ENCODE measurements around the gene LYPD3. TPM values are rescaled to one million over a fixed set of nuclear protein-coding genes. Genes with fewer than 3 reads are reported as not detected.
A peak's percentile ranks its signal among the peaks of the same experiment; 100 is the strongest.
"Not testable (repeated sequence)": the region's sequence is repeated elsewhere in the genome, so short reads cannot be mapped to it uniquely, and the experiment has no call there.

LYPD3 gene
- under 1 TPM; 0.73 to 0.84 TPM for total RNA-seq

- H3K4me1 Mint-ChIP-seq = peaks cover 58% of the 10 kb centered on the region
- H3K27me3 Mint-ChIP-seq = no peaks in the 10 kb centered on the region
- H3K36me3 Mint-ChIP-seq (ENCODE audit: low read depth) = no peaks in the 10 kb centered on the region
- no peak for DNase-seq
- H3K27ac Mint-ChIP-seq = peak within 1 kb of the TSS; percentile 98
- peak within 1 kb of the TSS; percentile 90 for H3K4me3 Mint-ChIP-seq
- ChIA-PET POLR2A (no interaction called here), CTCF (interaction anchor here (0.9 to 1.2 kb wide), 2 partner anchors 15 to 39 kb away, joined by 3 read pairs; partner anchors contain the start of gene PHLDB3)
- no peaks in the 10 kb centered on the region for H3K9me3 Mint-ChIP-seq
Measured at GRCh38 chr19:43465468-43466120, at the start of gene LYPD3. Gene LYPD3, minus strand, starts transcription at chr19:43465608. Its CDS starts 37 bp downstream, at chr19:43465571.

- H3K9me3 Mint-ChIP-seq, H3K27ac Mint-ChIP-seq, DNase-seq, H3K4me1 Mint-ChIP-seq, POLR2A ChIA-PET, H3K27me3 Mint-ChIP-seq, H3K4me3 Mint-ChIP-seq, CTCF ChIA-PET: not testable (repeated sequence)
- H3K36me3 Mint-ChIP-seq (ENCODE audit: low read depth) = peaks cover 48% of the 10 kb centered on the region
Measured at GRCh38 chr19:43512399-43512798, 47.0 kb upstream of the LYPD3 start.

GRCh38 chr19:43511324-43511723, 45.9 kb upstream of the LYPD3 start:
- H3K9me3 Mint-ChIP-seq = no peaks in the 10 kb centered on the region
- POLR2A ChIA-PET = no interaction called here
- no peak overlapping the region for H3K4me3 Mint-ChIP-seq
- peaks cover 44% of the 10 kb centered on the region for H3K36me3 Mint-ChIP-seq (ENCODE audit: low read depth)
- no peaks in the 10 kb centered on the region for H3K27me3 Mint-ChIP-seq
- no peak for DNase-seq
- CTCF ChIA-PET = interaction anchor here (0.8 to 1.0 kb wide), 2 partner anchors 64 to 81 kb away, joined by 3 to 4 read pairs; no protein-coding TSS in a partner anchor
- H3K4me1 Mint-ChIP-seq = no peaks in the 10 kb centered on the region
- no peak overlapping the region for H3K27ac Mint-ChIP-seq

- H3K4me1 Mint-ChIP-seq = peaks cover 4% of the 10 kb centered on the region
- ChIA-PET CTCF (interaction anchor here (0.6 to 2.0 kb wide), 3 partner anchors 9 to 63 kb away, joined by 3 to 10 read pairs (median 4); no protein-coding TSS in a partner anchor), POLR2A (no interaction called here)
- H3K27ac Mint-ChIP-seq = no peak overlapping the region
- no peaks in the 10 kb centered on the region for H3K9me3 Mint-ChIP-seq
- no peaks in the 10 kb centered on the region for H3K27me3 Mint-ChIP-seq
- DNase-seq = no peak
- H3K36me3 Mint-ChIP-seq (ENCODE audit: low read depth) = peaks cover 45% of the 10 kb centered on the region
- H3K4me3 Mint-ChIP-seq = no peak overlapping the region
Measured at GRCh38 chr19:43510713-43511112, 45.3 kb upstream of the LYPD3 start.

- Mint-ChIP-seq H3K4me1 (peaks cover 25% of the 10 kb centered on the region), H3K4me3 (no peak overlapping the region), H3K27me3 (no peaks in the 10 kb centered on the region), H3K27ac (peak overlapping the region; percentile 46), H3K9me3 (no peaks in the 10 kb centered on the region), H3K36me3 (ENCODE audit: low read depth) (peaks cover 42% of the 10 kb centered on the region)
- no peak for DNase-seq
- POLR2A ChIA-PET = no interaction called here
- CTCF ChIA-PET = interaction anchor here (0.7 kb wide), 1 partner anchor 12 kb away, joined by 3 read pairs; no protein-coding TSS in a partner anchor
Measured at GRCh38 chr19:43507880-43508279, 42.5 kb upstream of the LYPD3 start.

GRCh38 chr19:43506629-43507028, 41.2 kb upstream of the LYPD3 start:
- CTCF ChIA-PET = interaction anchor here (0.7 to 3.8 kb wide), 2 partner anchors 9 to 14 kb away, joined by 4 to 28 read pairs; no protein-coding TSS in a partner anchor
- peaks cover 31% of the 10 kb centered on the region for H3K4me1 Mint-ChIP-seq

GRCh38 chr19:43505941-43506340, 40.5 kb upstream of the LYPD3 start:
- CTCF ChIA-PET = interaction anchor here (3.8 kb wide), 1 partner anchor 15 kb away, joined by 28 read pairs; no protein-coding TSS in a partner anchor

More at GRCh38 chr19:43506629-43507028, 41.2 kb upstream of the LYPD3 start:
- Mint-ChIP-seq H3K27ac (no peak overlapping the region), H3K36me3 (ENCODE audit: low read depth) (peaks cover 37% of the 10 kb centered on the region), H3K9me3 (no peaks in the 10 kb centered on the region), H3K27me3 (no peaks in the 10 kb centered on the region), H3K4me3 (no peak overlapping the region)
- POLR2A ChIA-PET = no interaction called here
- DNase-seq = no peak

GRCh38 chr19:43505186-43505456, 39.7 kb upstream of the LYPD3 start:
- Mint-ChIP-seq H3K9me3 (no peaks in the 10 kb centered on the region), H3K27ac (peak overlapping the region; percentile 87), H3K4me3 (peak overlapping the region; percentile 59), H3K36me3 (ENCODE audit: low read depth) (peaks cover 29% of the 10 kb centered on the region), H3K4me1 (peaks cover 33% of the 10 kb centered on the region), H3K27me3 (no peaks in the 10 kb centered on the region)
- ChIA-PET POLR2A (no interaction called here), CTCF (interaction anchor here (1.0 to 3.8 kb wide), 3 partner anchors 12 to 51 kb away, joined by 4 to 28 read pairs (median 4); no protein-coding TSS in a partner anchor)
- DNase-seq = no peak

More at GRCh38 chr19:43505941-43506340, 40.5 kb upstream of the LYPD3 start:
- POLR2A ChIA-PET = no interaction called here
- no peaks in the 10 kb centered on the region for H3K27me3 Mint-ChIP-seq
- H3K27ac Mint-ChIP-seq = peak overlapping the region; percentile 43
- no peak overlapping the region for H3K4me3 Mint-ChIP-seq
- no peaks in the 10 kb centered on the region for H3K9me3 Mint-ChIP-seq
- peaks cover 32% of the 10 kb centered on the region for H3K36me3 Mint-ChIP-seq (ENCODE audit: low read depth)
- no peak for DNase-seq
- H3K4me1 Mint-ChIP-seq = peaks cover 31% of the 10 kb centered on the region

- POLR2A ChIA-PET = interaction anchor here (0.6 kb wide), 1 partner anchor 46 kb away, joined by 3 read pairs; no protein-coding TSS in a partner anchor
- peak within 1 kb of the TSS; percentile 83 for H3K4me3 Mint-ChIP-seq
Measured at GRCh38 chr19:43504426-43505185, 39.2 kb upstream of the LYPD3 start, which contains the start of gene PHLDB3. Gene PHLDB3, minus strand, starts transcription at chr19:43504746. Its CDS starts 628 bp downstream, at chr19:43504118.

GRCh38 chr19:43503501-43504425, 38.4 kb upstream of the LYPD3 start:
- DNase-seq = peak; percentile 99
- peaks cover 33% of the 10 kb centered on the region for H3K4me1 Mint-ChIP-seq
- peak overlapping the region; percentile 83 for H3K4me3 Mint-ChIP-seq
- H3K27ac Mint-ChIP-seq = peak overlapping the region; percentile 89
- H3K9me3 Mint-ChIP-seq = no peaks in the 10 kb centered on the region
- CTCF ChIA-PET = interaction anchor here (0.6 to 3.8 kb wide), 13 partner anchors 8 to 91 kb away, joined by 3 to 28 read pairs (median 4); partner anchors contain the start of gene LYPD3
- peaks cover 22% of the 10 kb centered on the region for H3K36me3 Mint-ChIP-seq (ENCODE audit: low read depth)
- H3K27me3 Mint-ChIP-seq = no peaks in the 10 kb centered on the region
- POLR2A ChIA-PET = interaction anchor here (0.5 to 0.6 kb wide), 2 partner anchors 16 to 45 kb away, joined by 3 read pairs; no protein-coding TSS in a partner anchor

More at GRCh38 chr19:43504426-43505185, 39.2 kb upstream of the LYPD3 start, which contains the start of gene PHLDB3:
- peak; percentile 51 for DNase-seq
- Mint-ChIP-seq H3K4me1 (peaks cover 33% of the 10 kb centered on the region), H3K27ac (peak within 1 kb of the TSS; percentile 89), H3K27me3 (no peaks in the 10 kb centered on the region), H3K36me3 (ENCODE audit: low read depth) (peaks cover 25% of the 10 kb centered on the region), H3K9me3 (no peaks in the 10 kb centered on the region)
- CTCF ChIA-PET = interaction anchor here (0.6 to 3.8 kb wide), 10 partner anchors 9 to 90 kb away, joined by 3 to 28 read pairs (median 4); partner anchors contain the start of gene LYPD3

GRCh38 chr19:43502419-43502976, 37.1 kb upstream of the LYPD3 start:
- ChIA-PET CTCF (interaction anchor here (1.1 kb wide), 1 partner anchor 39 kb away, joined by 5 read pairs; no protein-coding TSS in a partner anchor), POLR2A (no interaction called here)
- H3K9me3 Mint-ChIP-seq = no peaks in the 10 kb centered on the region
- peaks cover 15% of the 10 kb centered on the region for H3K36me3 Mint-ChIP-seq (ENCODE audit: low read depth)
- DNase-seq = no peak
- peak overlapping the region; percentile 3 for H3K27ac Mint-ChIP-seq
- H3K27me3 Mint-ChIP-seq = no peaks in the 10 kb centered on the region
- H3K4me3 Mint-ChIP-seq = peak overlapping the region; percentile 83
- peaks cover 33% of the 10 kb centered on the region for H3K4me1 Mint-ChIP-seq
